ENCODE measurements around the gene RFX7. TPM values are rescaled to one million over a fixed set of nuclear protein-coding genes. Genes with fewer than 3 reads are reported as not detected.

The RFX7 gene
- total RNA-seq, 1 experiment from 2014 or later = 43.4 TPM

DNA sequence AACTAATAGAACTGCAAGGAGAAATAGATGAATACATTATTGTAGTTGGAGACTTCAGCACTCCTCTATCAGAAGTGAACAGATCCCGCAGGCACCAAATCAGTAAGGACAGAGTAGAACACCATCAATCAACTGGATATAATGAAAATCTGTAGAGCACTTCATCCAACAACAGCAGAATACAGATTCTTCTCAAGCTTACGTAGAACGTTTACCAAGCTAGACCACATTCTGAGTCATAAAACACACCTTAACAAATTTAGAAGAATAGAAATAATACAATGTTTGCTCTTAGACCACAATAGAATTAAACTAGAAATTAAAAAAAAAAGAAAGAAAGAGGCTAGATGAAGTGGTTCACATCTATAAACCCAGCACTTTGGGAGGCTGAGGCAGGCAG lies 179.5 kb downstream of the RFX7 start:
- H3K36me3 Mint-ChIP-seq (ENCODE audit: insufficient read depth in 1 of 3, low read depth in 3 of 3) = no peaks in the 10 kb centered on the region
- no peaks in the 10 kb centered on the region for H3K23me2 ChIP-seq (ENCODE audit: insufficient read length, low read depth, low read length, poor library complexity, severe bottlenecking)
- no CpG with 5 or more reads among the region's 3 CpGs for WGBS (ENCODE audit: extremely low coverage, insufficient read length, low lambda C conversion rate)

More for the DNA sequence above, 179.5 kb downstream of the RFX7 start:
- H3K27ac ChIP-seq (ENCODE audit: insufficient read length, low read depth, low read length) = no peak overlapping the region
- H4K5ac ChIP-seq (ENCODE audit: insufficient read length, low read depth, low read length) = no peak overlapping the region
- no peaks in the 10 kb centered on the region for H3K79me2 ChIP-seq (ENCODE audit: insufficient read depth, low read length)
- H3K27ac Mint-ChIP-seq = no peak overlapping the region
- H4K20me1 ChIP-seq (ENCODE audit: control insufficient read depth, insufficient read depth, insufficient read length) = no peaks in the 10 kb centered on the region
- H2BK12ac ChIP-seq (ENCODE audit: insufficient read length, low read depth, low read length) = no peak overlapping the region
- H3K4me2 ChIP-seq (ENCODE audit: insufficient read depth, insufficient read length, low read length) = no peak overlapping the region
- no peak overlapping the region for H3K23ac ChIP-seq (ENCODE audit: insufficient read length, low read depth, low read length)
- H2AFZ ChIP-seq (ENCODE audit: low read length) = no peak overlapping the region
- H3K56ac ChIP-seq (ENCODE audit: insufficient read length, low read depth, low read length) = no peak overlapping the region
- H3T11ph ChIP-seq (ENCODE audit: low read length) = no peak overlapping the region
- no peak overlapping the region for H4K8ac ChIP-seq (replicated peaks; ENCODE audit: insufficient read length, low read depth, low read length)
- peaks cover 0 to 5% of the 10 kb centered on the region in 2 experiments; a peak in 1 of 5 replicates for H3K9me3 Mint-ChIP-seq
- no peaks in the 10 kb centered on the region for H3K9me3 ChIP-seq (ENCODE audit: control insufficient read depth, low read depth, low read length)
- no peaks in the 10 kb centered on the region for H3K4me1 Mint-ChIP-seq
- no peak overlapping the region for H3K14ac ChIP-seq (ENCODE audit: insufficient read depth, low read length)
- H2BK5ac ChIP-seq (ENCODE audit: insufficient read length, low read length) = no peak overlapping the region
- H3K9ac ChIP-seq (ENCODE audit: extremely low read depth, insufficient read length, low read length) = no peak overlapping the region
- no peaks in the 10 kb centered on the region for H3K79me1 ChIP-seq (ENCODE audit: insufficient read depth, low read depth, low read length, poor library complexity, severe bottlenecking)
- no peak for DNase-seq
- H2BK120ac ChIP-seq (ENCODE audit: low read depth, low read length, poor library complexity, severe bottlenecking) = no peak overlapping the region
- H3K4ac ChIP-seq (ENCODE audit: low read depth, low read length) = no peak overlapping the region
- no peak overlapping the region for H3K4me3 Mint-ChIP-seq
- H2AK5ac ChIP-seq (ENCODE audit: insufficient read length, low read length) = no peak overlapping the region
- H3K18ac ChIP-seq (ENCODE audit: insufficient read length, low read depth, low read length) = no peak overlapping the region
- no peaks in the 10 kb centered on the region for H3K4me1 ChIP-seq (ENCODE audit: insufficient read depth, low read length)
- TF ChIP-seq, protein P1, sequence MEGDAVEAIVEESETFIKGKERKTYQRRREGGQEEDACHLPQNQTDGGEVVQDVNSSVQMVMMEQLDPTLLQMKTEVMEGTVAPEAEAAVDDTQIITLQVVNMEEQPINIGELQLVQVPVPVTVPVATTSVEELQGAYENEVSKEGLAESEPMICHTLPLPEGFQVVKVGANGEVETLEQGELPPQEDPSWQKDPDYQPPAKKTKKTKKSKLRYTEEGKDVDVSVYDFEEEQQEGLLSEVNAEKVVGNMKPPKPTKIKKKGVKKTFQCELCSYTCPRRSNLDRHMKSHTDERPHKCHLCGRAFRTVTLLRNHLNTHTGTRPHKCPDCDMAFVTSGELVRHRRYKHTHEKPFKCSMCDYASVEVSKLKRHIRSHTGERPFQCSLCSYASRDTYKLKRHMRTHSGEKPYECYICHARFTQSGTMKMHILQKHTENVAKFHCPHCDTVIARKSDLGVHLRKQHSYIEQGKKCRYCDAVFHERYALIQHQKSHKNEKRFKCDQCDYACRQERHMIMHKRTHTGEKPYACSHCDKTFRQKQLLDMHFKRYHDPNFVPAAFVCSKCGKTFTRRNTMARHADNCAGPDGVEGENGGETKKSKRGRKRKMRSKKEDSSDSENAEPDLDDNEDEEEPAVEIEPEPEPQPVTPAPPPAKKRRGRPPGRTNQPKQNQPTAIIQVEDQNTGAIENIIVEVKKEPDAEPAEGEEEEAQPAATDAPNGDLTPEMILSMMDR (conservative IDR thresholded peaks at IDR 0.05) = no peak
- no peaks in the 10 kb centered on the region for H3K27me3 ChIP-seq (ENCODE audit: insufficient read depth, low read length)
- no peak overlapping the region for H2BK15ac ChIP-seq (ENCODE audit: low read depth, low read length)
- H4K91ac ChIP-seq (ENCODE audit: insufficient read length, low read depth, low read length) = no peak overlapping the region
- no peak overlapping the region for H2BK20ac ChIP-seq (ENCODE audit: low read depth, low read length, poor library complexity, severe bottlenecking)
- H3K27me3 Mint-ChIP-seq (ENCODE audit: low read depth) = no peaks in the 10 kb centered on the region

All from H9 (cell line).